ENCODE measurements around the gene UBE2G1. TPM values are rescaled to one million over a fixed set of nuclear protein-coding genes. Genes with fewer than 3 reads are reported as not detected.

UBE2G1 gene
- total RNA-seq, 4 donors from 2014 or later: 52.5 to 88.2 (median 73.5) TPM

GRCh38 chr17:4272972-4273368 lies 93.5 kb downstream of the UBE2G1 start:
- no peaks in the 10 kb centered on the region for H3K27me3 ChIP-seq
- DNase-seq: no peak
- peaks cover 0 to 92% (median 7%) of the 10 kb centered on the region in 3 donors for H3K36me3 ChIP-seq
- TF ChIP-seq POLR2A (IDR thresholded peaks at IDR 0.05): no peak
- no peak for TF ChIP-seq CTCF (IDR thresholded peaks at IDR 0.05)
- no peaks in the 10 kb centered on the region for H3K9me3 ChIP-seq
- H3K27ac ChIP-seq: no peak overlapping the region
- intact Hi-C loops (cut with DNase I): no loop called here
- 90 to 93% methylated on average over 4 of the region's 4 CpGs for WGBS, 2 donors
- H3K4me1 ChIP-seq: no peaks in the 10 kb centered on the region
- H3K4me3 ChIP-seq: no peak overlapping the region

GRCh38 chr17:4272213-4272971 lies 94.1 kb downstream of the UBE2G1 start:
- peaks cover 0 to 92% (median 5%) of the 10 kb centered on the region in 3 donors for H3K36me3 ChIP-seq
- no peak overlapping the region for H3K27ac ChIP-seq
- no peaks in the 10 kb centered on the region for H3K4me1 ChIP-seq
- TF ChIP-seq CTCF (IDR thresholded peaks at IDR 0.05) (no peak), POLR2A (IDR thresholded peaks at IDR 0.05) (no peak)
- WGBS, 2 donors: 78 to 83% methylated on average over 6 of the region's 6 CpGs
- H3K27me3 ChIP-seq: no peaks in the 10 kb centered on the region
- no peaks in the 10 kb centered on the region for H3K9me3 ChIP-seq
- H3K4me3 ChIP-seq: no peak overlapping the region
- DNase-seq: no peak
- intact Hi-C loops (cut with DNase I): no loop called here

GRCh38 chr17:4270736-4271135 lies 95.7 kb downstream of the UBE2G1 start:
- intact Hi-C loops (cut with DNase I): no loop called here
- WGBS, 2 donors: 47 to 68% methylated on average over 3 of the region's 3 CpGs
- TF ChIP-seq POLR2A (IDR thresholded peaks at IDR 0.05) (no peak), CTCF (IDR thresholded peaks at IDR 0.05) (no peak)
- Histone ChIP-seq H3K27ac (peak overlapping the region in 2 of 4 donors; percentile 25 to 33), H3K4me1 (no peaks in the 10 kb centered on the region), H3K27me3 (no peaks in the 10 kb centered on the region), H3K36me3 (peaks cover 0 to 80% (median 0%) of the 10 kb centered on the region in 3 donors), H3K9me3 (no peaks in the 10 kb centered on the region), H3K4me3 (no peak overlapping the region)
- DNase-seq: no peak

GRCh38 chr17:4269915-4270314 lies 96.6 kb downstream of the UBE2G1 start:
- Histone ChIP-seq H3K4me3 (no peak overlapping the region), H3K9me3 (no peaks in the 10 kb centered on the region), H3K4me1 (peaks cover 0 to under 1% (median 0%) of the 10 kb centered on the region in 3 donors), H3K27me3 (no peaks in the 10 kb centered on the region), H3K27ac (peak overlapping the region in 2 of 4 donors; percentile 25 to 33), H3K36me3 (peaks cover 0 to 75% (median 0%) of the 10 kb centered on the region in 3 donors)
- WGBS, 2 donors: 88 to 90% methylated on average over 4 of the region's 4 CpGs
- TF ChIP-seq CTCF (IDR thresholded peaks at IDR 0.05): no peak
- TF ChIP-seq POLR2A (IDR thresholded peaks at IDR 0.05): no peak
- intact Hi-C loops (cut with DNase I): no loop called here
- no peak for DNase-seq

- Histone ChIP-seq H3K36me3 (peaks cover 0 to 50% (median 0%) of the 10 kb centered on the region in 3 donors), H3K9me3 (no peaks in the 10 kb centered on the region), H3K4me3 (no peak overlapping the region), H3K27me3 (no peaks in the 10 kb centered on the region), H3K27ac (no peak overlapping the region), H3K4me1 (peaks cover 9 to 17% (median 13%) of the 10 kb centered on the region in 3 donors)
- no peak for DNase-seq
- intact Hi-C loops (cut with DNase I): no loop called here
- TF ChIP-seq POLR2A (IDR thresholded peaks at IDR 0.05) (no peak), CTCF (IDR thresholded peaks at IDR 0.05) (no peak)
- 100% methylated on average over 4 to 5 of the region's 8 CpGs for WGBS, 2 donors
Measured at GRCh38 chr17:4267402-4267801, 99.1 kb downstream of the UBE2G1 start.

All from esophagus squamous epithelium (tissue), 5 donors.